ENCODE results near the gene DMXL2. TPM values are rescaled to one million over a fixed set of nuclear protein-coding genes. Genes with fewer than 3 reads are reported as not detected.

The DMXL2 gene
- total RNA-seq, 2 donors from 2014 or later: 10.0 to 22.2 TPM

- Histone ChIP-seq H3K36me3 (no peaks in the 10 kb centered on the region), H3K27me3 (peaks cover 0 to under 1% of the 10 kb centered on the region in 2 donors), H3K9me3 (no peaks in the 10 kb centered on the region), H3K4me1 (peaks cover 0 to 16% of the 10 kb centered on the region in 2 donors), H3K4me3 (no peak overlapping the region), H3K27ac (no peak overlapping the region)
- DNase-seq (ENCODE audit: low spot score): no peak
- TF ChIP-seq CTCF (IDR thresholded peaks at IDR 0.05): no peak
Observed at GRCh38 chr15:51625236-51625635, 2.7 kb upstream of the DMXL2 start.

GRCh38 chr15:51624022-51624421 lies 1.5 kb upstream of the DMXL2 start:
- Histone ChIP-seq H3K27me3 (no peaks in the 10 kb centered on the region), H3K4me1 (peaks cover 0 to 16% of the 10 kb centered on the region in 2 donors), H3K4me3 (no peak overlapping the region), H3K9me3 (no peaks in the 10 kb centered on the region), H3K27ac (no peak overlapping the region), H3K36me3 (no peaks in the 10 kb centered on the region)
- TF ChIP-seq CTCF (IDR thresholded peaks at IDR 0.05): no peak
- no peak for DNase-seq (ENCODE audit: low spot score)

GRCh38 chr15:51623386-51623938 lies 891 bp upstream of the DMXL2 start:
- Histone ChIP-seq H3K27me3 (no peaks in the 10 kb centered on the region), H3K27ac (peak overlapping the region; percentile 75 to 84)

GRCh38 chr15:51621936-51622603 lies 501 bp downstream of the DMXL2 start:
- Histone ChIP-seq H3K27me3 (no peaks in the 10 kb centered on the region), H3K4me1 (peaks cover 0 to 16% of the 10 kb centered on the region in 2 donors), H3K27ac (peak overlapping the region; percentile 75 to 84), H3K4me3 (peak overlapping the region; percentile 73 to 79), H3K9me3 (no peaks in the 10 kb centered on the region), H3K36me3 (no peaks in the 10 kb centered on the region)
- TF ChIP-seq CTCF (IDR thresholded peaks at IDR 0.05): peak in 1 of 2 donors; percentile 16
- peak; percentile 65 for DNase-seq (ENCODE audit: low spot score)

More at GRCh38 chr15:51623386-51623938, 891 bp upstream of the DMXL2 start:
- Histone ChIP-seq H3K36me3 (no peaks in the 10 kb centered on the region), H3K9me3 (no peaks in the 10 kb centered on the region), H3K4me3 (peak overlapping the region; percentile 73 to 79), H3K4me1 (peaks cover 0 to 16% of the 10 kb centered on the region in 2 donors)
- DNase-seq (ENCODE audit: low spot score): no peak
- no peak for TF ChIP-seq CTCF (IDR thresholded peaks at IDR 0.05)

GRCh38 chr15:51621155-51621765 lies 1.3 kb downstream of the DMXL2 start:
- peak overlapping the region; percentile 75 to 84 for H3K27ac ChIP-seq
- H3K4me3 ChIP-seq: peak overlapping the region; percentile 73 to 79
- no peaks in the 10 kb centered on the region for H3K27me3 ChIP-seq
- TF ChIP-seq CTCF (IDR thresholded peaks at IDR 0.05): no peak
- no peaks in the 10 kb centered on the region for H3K9me3 ChIP-seq
- no peak for DNase-seq (ENCODE audit: low spot score)
- H3K4me1 ChIP-seq: peaks cover 0 to 16% of the 10 kb centered on the region in 2 donors
- H3K36me3 ChIP-seq: no peaks in the 10 kb centered on the region
